Peyer's patch (tissue), 4 donors: ENCODE data around the gene E4F1.

Source experiments
- CTCF ChIP-seq, 6 experiments: fragments of 450-650 bp in 4 of 6; fragments of 200-600 bp in 2 of 6; sonication (generic) in 1 of 6; IDR thresholded peaks; one replicate each; pipeline ENCODE4 v1.5.1; 2017 to 2019; ENCODE audit warnings: antibody characterized with exemption in 6 of 6, mild to moderate bottlenecking in 3 of 6, moderate library complexity in 1 of 6
- POLR2A ChIP-seq, 2 donors: fragments of 450-650 bp; IDR thresholded peaks; one replicate each; pipeline ENCODE4 v1.5.1; 2017; ENCODE audit warnings: antibody characterized with exemption in 2 of 2, mild to moderate bottlenecking in 2 of 2, moderate library complexity in 2 of 2

GRCh38 chr16:2280461-2280860 lies 57.1 kb downstream of the E4F1 start:
- TF ChIP-seq CTCF (IDR thresholded peaks at IDR 0.05): no peak
- no peak for TF ChIP-seq POLR2A (IDR thresholded peaks at IDR 0.05)
